Airway epithelial cell (primary cell): Measurements from ENCODE around the gene KCNA1. TPM values are rescaled to one million over a fixed set of nuclear protein-coding genes. Genes with fewer than 3 reads are reported as not detected.

ENCODE experiments used
- total RNA-seq: library from RNA; depleted of rRNA; stranded (reverse); fragments of >200 nt; gene quantifications from 2 replicates; pipeline ENCODE4 v1.2.3, GENCODE V29; 2015

Gene KCNA1
- not detected in 2 replicates for total RNA-seq

DNA sequence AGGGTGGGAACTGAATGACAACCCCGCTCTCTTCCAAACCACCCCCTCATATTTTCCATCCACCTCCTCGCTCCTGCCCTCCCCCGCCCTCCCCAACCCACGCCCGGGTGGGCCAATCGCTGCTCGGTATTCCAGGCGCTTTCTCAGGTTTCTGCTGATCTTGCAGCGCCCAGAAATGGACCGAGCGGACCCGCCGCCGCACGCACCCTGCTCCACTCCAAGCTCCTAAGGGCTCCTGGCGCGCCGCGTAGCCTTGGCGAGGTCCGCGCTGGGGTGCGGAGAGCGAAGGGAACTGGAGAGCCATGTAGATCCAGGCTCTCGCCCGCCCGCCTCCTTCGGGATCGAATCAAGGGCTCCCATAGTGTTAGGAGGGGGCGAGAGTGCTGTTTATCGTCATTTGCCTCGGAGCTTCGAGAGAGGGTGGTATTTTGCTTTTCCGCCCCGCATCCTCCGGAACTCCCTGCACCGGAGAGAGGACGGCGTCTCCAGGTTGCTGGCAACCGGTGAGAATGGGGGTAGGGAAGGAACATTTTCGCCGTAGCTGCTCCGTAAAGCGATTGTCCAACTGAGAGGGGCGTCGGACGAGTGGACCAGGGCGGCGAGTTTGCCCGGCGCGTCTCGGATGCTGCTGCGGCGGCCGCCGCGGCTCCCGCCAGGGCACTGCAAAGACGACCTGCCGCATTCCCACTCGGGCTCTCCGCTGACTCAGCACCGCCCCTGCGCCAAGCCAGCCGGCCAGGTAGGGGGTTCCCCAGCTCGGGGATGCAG is at the start of gene KCNA1:
TSS of gene KCNA1 (plus strand) at position 172 of the 768 bp plus-strand sequence. CDS start 1,474 bp downstream, outside the sequence.

Other genes starting within 250 kb of the KCNA1 start
- not detected in 2 replicates for gene GALNT8, start 189.5 kb upstream of the KCNA1 start, total RNA-seq
- not detected in 2 replicates for gene KCNA5, start 134.0 kb downstream of the KCNA1 start, total RNA-seq